Esophagus squamous epithelium (tissue), 5 donors: ENCODE results near the gene CNTN4. TPM values are rescaled to one million over a fixed set of nuclear protein-coding genes. Genes with fewer than 3 reads are reported as not detected.

ENCODE experiments used
- DNase-seq: peaks from one replicate; lab custom pipeline; 2025; lab: John Stamatoyannopoulos, UW
- H3K27ac ChIP-seq, 4 donors: fragments of 200-600 bp; sonication (generic); one replicate each; pipeline ENCODE4 v1.5.1; 2016 to 2019; ENCODE audit warnings: mild to moderate bottlenecking in 1 of 4
- H3K27me3 ChIP-seq, 4 donors: fragments of 200-600 bp; sonication (generic); 1 replicate in 3 of 4; 2 replicates in 1 of 4; pipeline versions ENCODE4 v1.5.1 to v1.6.0; 2017 to 2021; ENCODE audit warnings: antibody characterized with exemption in 1 of 4
- H3K36me3 ChIP-seq, 3 donors: fragments of 200-600 bp; sonication (generic); one replicate each; pipeline ENCODE4 v1.5.1; 2016 to 2019
- H3K4me1 ChIP-seq, 3 donors: fragments of 200-600 bp; sonication (generic); one replicate each; pipeline ENCODE4 v1.5.1; 2017 to 2019
- H3K4me3 ChIP-seq, 4 donors: fragments of 200-600 bp; sonication (generic); 1 replicate in 3 of 4; 2 replicates in 1 of 4; pipeline ENCODE4 v1.5.1; 2016 to 2019; ENCODE audit warnings: mild to moderate bottlenecking in 2 of 4, moderate library complexity in 1 of 4
- H3K9me3 ChIP-seq, 3 donors: fragments of 200-600 bp; sonication (generic); one replicate each; pipeline ENCODE4 v1.5.1; 2016 to 2019
- POLR2A ChIP-seq, 4 donors: fragments of 450-650 bp; IDR thresholded peaks; one replicate each; pipeline ENCODE4 v1.6.1; 2017; ENCODE audit warnings: antibody characterized with exemption in 4 of 4, mild to moderate bottlenecking in 4 of 4, moderate library complexity in 3 of 4
- WGBS, 2 donors: methylation state at CpG; one replicate each; pipeline ENCODE4 v1.1.5; 2018; 5-methylcytosine and 5-hydroxymethylcytosine counted together
- intact Hi-C: fragments of 100-400 bp; cut with DNase I; formaldehyde crosslinking; loops from one replicate; pipeline ENCODE4 v1.15.0; 2022
- total RNA-seq, 4 donors: library from RNA; depleted of rRNA; stranded (reverse); fragments of >200 nt; gene quantifications; one replicate each; pipeline ENCODE4 v1.1.0, GENCODE V29; 2016
- TF ChIP-seq, protein P1 (sequence below), 6 experiments: fragments of 450-650 bp in 4 of 6; fragments of 200-600 bp in 2 of 6; sonication (generic) in 2 of 6; IDR thresholded peaks; one replicate each; pipeline ENCODE4 v1.5.1; 2016 to 2019; ENCODE audit warnings: antibody characterized with exemption in 6 of 6, mild to moderate bottlenecking in 4 of 6, moderate library complexity in 4 of 6
- donor health status: DM: yes; HTN: yes; CAD: no.

Gene CNTN4
- total RNA-seq, 4 donors from 2014 or later, result 0.31 to 8.5 (median 3.5) TPM

DNA sequence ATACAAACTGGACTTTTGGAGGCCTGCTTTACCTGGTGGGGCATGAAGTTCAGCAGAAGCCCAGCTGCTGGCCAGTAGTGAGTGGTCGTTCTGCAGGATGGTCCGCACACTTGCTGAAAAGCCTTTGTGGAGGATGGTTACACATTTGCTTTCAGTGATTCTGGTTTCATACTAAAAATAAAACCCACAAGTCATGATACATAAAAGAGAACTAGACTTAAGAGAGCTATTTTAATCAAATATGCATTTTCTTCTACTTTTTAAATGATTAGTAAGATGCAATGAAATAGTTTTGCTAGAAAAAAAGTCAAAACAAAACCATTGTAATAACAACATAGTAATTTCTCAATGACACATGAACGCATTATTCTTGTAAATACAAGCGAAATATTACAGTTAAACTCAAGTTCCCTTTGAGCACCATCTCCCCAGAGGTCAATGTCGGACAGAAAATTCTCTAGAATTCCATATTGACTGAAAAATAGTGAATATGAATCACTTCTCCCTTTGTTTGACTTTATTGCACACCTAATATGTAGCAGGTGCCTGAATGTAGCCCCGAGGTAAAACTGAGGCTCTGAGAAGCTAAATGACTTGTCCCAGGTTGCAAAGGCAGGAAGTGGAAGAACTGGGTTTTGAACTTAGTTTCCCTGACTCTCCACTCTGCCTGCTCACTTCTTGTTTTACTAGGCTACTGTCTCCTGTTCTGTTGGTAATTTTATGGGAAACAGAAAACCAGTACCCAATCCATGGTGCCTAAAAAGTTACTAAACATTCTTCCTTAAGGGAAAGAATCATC, 1003.2 kb downstream of the CNTN4 start:
- no peak overlapping the region for H3K4me3 ChIP-seq
- intact Hi-C loops, result no loop called here
- DNase-seq, result no peak
- H3K9me3 ChIP-seq, result no peaks in the 10 kb centered on the region
- no peaks in the 10 kb centered on the region for H3K27me3 ChIP-seq
- TF ChIP-seq POLR2A (IDR thresholded peaks at IDR 0.05), result no peak
- TF ChIP-seq, protein P1, sequence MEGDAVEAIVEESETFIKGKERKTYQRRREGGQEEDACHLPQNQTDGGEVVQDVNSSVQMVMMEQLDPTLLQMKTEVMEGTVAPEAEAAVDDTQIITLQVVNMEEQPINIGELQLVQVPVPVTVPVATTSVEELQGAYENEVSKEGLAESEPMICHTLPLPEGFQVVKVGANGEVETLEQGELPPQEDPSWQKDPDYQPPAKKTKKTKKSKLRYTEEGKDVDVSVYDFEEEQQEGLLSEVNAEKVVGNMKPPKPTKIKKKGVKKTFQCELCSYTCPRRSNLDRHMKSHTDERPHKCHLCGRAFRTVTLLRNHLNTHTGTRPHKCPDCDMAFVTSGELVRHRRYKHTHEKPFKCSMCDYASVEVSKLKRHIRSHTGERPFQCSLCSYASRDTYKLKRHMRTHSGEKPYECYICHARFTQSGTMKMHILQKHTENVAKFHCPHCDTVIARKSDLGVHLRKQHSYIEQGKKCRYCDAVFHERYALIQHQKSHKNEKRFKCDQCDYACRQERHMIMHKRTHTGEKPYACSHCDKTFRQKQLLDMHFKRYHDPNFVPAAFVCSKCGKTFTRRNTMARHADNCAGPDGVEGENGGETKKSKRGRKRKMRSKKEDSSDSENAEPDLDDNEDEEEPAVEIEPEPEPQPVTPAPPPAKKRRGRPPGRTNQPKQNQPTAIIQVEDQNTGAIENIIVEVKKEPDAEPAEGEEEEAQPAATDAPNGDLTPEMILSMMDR (IDR thresholded peaks at IDR 0.05), result no peak
- 71 to 76% methylated on average over 6 of the region's 6 CpGs for WGBS, 2 donors
- no peak overlapping the region for H3K27ac ChIP-seq
- H3K36me3 ChIP-seq, result no peaks in the 10 kb centered on the region
- no peaks in the 10 kb centered on the region for H3K4me1 ChIP-seq

DNA sequence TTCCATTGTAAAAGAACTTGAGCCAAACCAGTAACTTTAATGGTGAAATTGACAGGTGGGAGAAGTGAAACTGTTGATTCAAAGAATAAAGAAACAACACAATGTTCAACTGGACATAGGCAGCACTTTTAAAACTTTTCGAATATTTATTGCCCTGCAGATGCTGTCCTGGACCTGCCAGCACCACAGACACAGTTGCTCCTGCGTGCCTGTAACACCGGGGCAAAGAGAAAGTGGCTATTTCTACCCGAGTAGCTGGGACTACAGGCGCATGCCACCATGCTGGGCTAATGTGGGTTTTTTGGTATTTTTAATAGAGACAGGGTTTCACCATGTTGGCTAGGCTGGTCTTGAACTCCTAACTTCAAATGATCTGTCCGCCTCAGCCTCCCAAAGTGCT, 1004.1 kb downstream of the CNTN4 start:
- intact Hi-C loops, result no loop called here
- no peaks in the 10 kb centered on the region for H3K9me3 ChIP-seq
- H3K4me1 ChIP-seq, result no peaks in the 10 kb centered on the region
- WGBS, 2 donors, result 70 to 90% methylated on average over 6 of the region's 6 CpGs
- H3K27me3 ChIP-seq, result no peaks in the 10 kb centered on the region
- H3K4me3 ChIP-seq, result no peak overlapping the region
- TF ChIP-seq, protein P1 (IDR thresholded peaks at IDR 0.05), result no peak
- H3K27ac ChIP-seq, result no peak overlapping the region
- no peak for DNase-seq
- no peaks in the 10 kb centered on the region for H3K36me3 ChIP-seq

DNA sequence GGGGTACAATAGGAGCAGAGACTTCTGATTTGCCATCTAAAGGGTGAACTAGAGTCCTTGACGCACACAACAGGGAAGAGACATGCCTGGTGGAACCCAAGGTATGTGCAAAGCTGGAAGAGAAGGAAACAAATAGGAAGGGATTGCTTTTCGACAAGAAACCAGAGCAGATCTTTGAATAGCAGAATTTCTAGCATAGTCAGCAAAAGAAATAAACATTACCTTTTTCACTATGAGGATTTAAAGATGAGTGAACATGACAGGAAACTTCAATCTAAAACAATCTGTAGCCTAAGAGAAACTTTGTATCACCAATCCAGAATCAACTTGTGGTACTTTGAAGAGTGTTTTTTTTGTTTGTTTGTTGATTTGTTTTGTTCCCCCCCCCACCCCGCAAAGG, 1006.6 kb downstream of the CNTN4 start:
- no peak overlapping the region for H3K27ac ChIP-seq
- H3K9me3 ChIP-seq, result no peaks in the 10 kb centered on the region
- intact Hi-C loops, result no loop called here
- TF ChIP-seq, protein P1 (IDR thresholded peaks at IDR 0.05), result no peak
- TF ChIP-seq POLR2A (IDR thresholded peaks at IDR 0.05), result no peak
- no peak overlapping the region for H3K4me3 ChIP-seq
- 73 to 82% methylated on average over 3 of the region's 3 CpGs for WGBS, 2 donors
- no peak for DNase-seq
- H3K36me3 ChIP-seq, result no peaks in the 10 kb centered on the region
- H3K4me1 ChIP-seq, result peaks cover 0 to 3% (median 0%) of the 10 kb centered on the region in 3 donors
- no peaks in the 10 kb centered on the region for H3K27me3 ChIP-seq

DNA sequence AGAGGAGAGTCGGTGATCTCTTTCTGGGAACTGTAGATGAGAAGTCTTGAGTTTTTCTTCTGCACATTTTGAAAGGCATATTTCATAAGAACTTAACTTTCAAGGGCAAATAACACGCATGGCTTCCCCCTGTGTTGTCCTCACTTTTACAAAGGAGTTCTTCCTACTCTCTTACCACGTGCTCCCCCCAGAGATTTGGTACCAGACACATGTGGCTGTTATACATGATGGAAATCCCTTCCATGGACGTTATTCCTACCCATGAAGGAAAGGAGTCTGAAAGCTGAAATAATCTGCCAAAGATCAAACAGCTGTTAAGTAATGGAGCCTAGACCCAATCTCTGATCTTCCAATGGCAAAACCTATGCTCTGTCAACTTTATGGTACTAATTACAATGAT, 1007.1 kb downstream of the CNTN4 start:
- intact Hi-C loops, result no loop called here
- whole genome bisulfite sequencing, 2 donors, result 65 to 69% methylated on average over 4 of the region's 4 CpGs

DNA sequence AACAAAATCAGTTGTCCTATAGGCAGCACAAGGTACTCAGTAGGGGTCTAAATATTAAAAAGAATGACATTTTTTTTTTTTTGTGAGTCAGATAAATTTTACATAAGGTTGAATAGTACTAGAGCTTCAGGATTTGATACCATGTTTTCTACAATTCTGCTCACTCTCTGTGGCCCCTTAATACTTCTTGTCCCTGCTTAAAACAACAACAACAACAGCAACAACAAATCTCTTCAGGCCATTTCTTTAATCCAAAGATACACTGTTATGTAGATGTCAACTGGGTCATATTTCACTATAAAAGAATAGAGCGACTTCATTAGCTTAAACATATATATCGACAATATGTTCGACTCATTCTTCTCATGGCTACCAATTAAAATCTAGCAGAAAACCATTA, 1008.5 kb downstream of the CNTN4 start:
- Histone ChIP-seq H3K4me3 (no peak overlapping the region), H3K9me3 (no peaks in the 10 kb centered on the region), H3K36me3 (no peaks in the 10 kb centered on the region), H3K4me1 (peaks cover 0 to 6% (median 0%) of the 10 kb centered on the region in 3 donors), H3K27me3 (no peaks in the 10 kb centered on the region), H3K27ac (no peak overlapping the region)
- DNase-seq, result no peak
- no peak for TF ChIP-seq POLR2A (IDR thresholded peaks at IDR 0.05)
- TF ChIP-seq, protein P1 (IDR thresholded peaks at IDR 0.05), result no peak
- WGBS, 2 donors, result 97 to 100% methylated on average over 3 of the region's 3 CpGs
- intact Hi-C loops, result no loop called here

More for the DNA sequence above, 1007.1 kb downstream of the CNTN4 start:
- H3K4me1 ChIP-seq, result peaks cover 0 to 6% (median 0%) of the 10 kb centered on the region in 3 donors
- H3K27ac ChIP-seq, result no peak overlapping the region
- H3K9me3 ChIP-seq, result no peaks in the 10 kb centered on the region
- H3K4me3 ChIP-seq, result no peak overlapping the region
- H3K36me3 ChIP-seq, result no peaks in the 10 kb centered on the region
- DNase-seq, result no peak
- TF ChIP-seq, protein P1 (IDR thresholded peaks at IDR 0.05), result no peak
- TF ChIP-seq POLR2A (IDR thresholded peaks at IDR 0.05), result no peak
- H3K27me3 ChIP-seq, result no peaks in the 10 kb centered on the region
